Ovary (tissue), 9 donors: ENCODE data around the gene ZMYM4. TPM values are rescaled to one million over a fixed set of nuclear protein-coding genes. Genes with fewer than 3 reads are reported as not detected.

Experiments
- DNase-seq, 5 donors: peaks; one replicate each; pipeline ENCODE4 v3.0.0-alpha.2; 2019 to 2020
- H3K27ac ChIP-seq, 2 donors: fragments of 200-600 bp; one replicate each; pipeline versions ENCODE4 v1.5.1 to v1.8.0; 2019 to 2022
- H3K27me3 ChIP-seq: fragments of 200-600 bp; one replicate; pipeline ENCODE4 v1.8.0; 2022
- H3K36me3 ChIP-seq: fragments of 200-600 bp; sonication (generic); one replicate; pipeline ENCODE4 v1.5.1; 2019
- H3K4me1 ChIP-seq: one replicate; pipeline ENCODE4 v1.8.1; 2013; ENCODE audit warnings: mild to moderate bottlenecking, moderate library complexity; ENCODE audit not compliant: insufficient read depth
- H3K4me3 ChIP-seq: fragments of 200-600 bp; sonication (generic); one replicate; pipeline ENCODE4 v1.5.1; 2017
- H3K9me3 ChIP-seq, 2 donors: fragments of 200-600 bp in 1 of 2; sonication (generic) in 1 of 2; one replicate each; pipeline versions ENCODE4 v1.5.1 to v1.8.1; 2013 to 2019; ENCODE audit warnings: mild to moderate bottlenecking in 1 of 2, moderate library complexity in 1 of 2
- CTCF ChIP-seq, 3 donors: fragments of 450-650 bp in 2 of 3; fragments of 200-600 bp in 1 of 3; IDR thresholded peaks; one replicate each; pipeline versions ENCODE4 v1.5.1 to v1.8.0; 2016 to 2022; ENCODE audit warnings: antibody characterized with exemption in 3 of 3, mild to moderate bottlenecking in 1 of 3
- EP300 ChIP-seq: sonication (generic); formaldehyde crosslinking; IDR thresholded peaks from one replicate; pipeline ENCODE4 v1.6.1; 2017; ENCODE audit warnings: antibody characterized with exemption
- POLR2A ChIP-seq: fragments of 450-650 bp; IDR thresholded peaks from one replicate; pipeline ENCODE4 v1.6.1; 2017; ENCODE audit warnings: antibody characterized with exemption, mild to moderate bottlenecking, moderate library complexity
- WGBS, 3 donors: extraction: QIAGEN DNeasy Blood & Tissue Kit in 1 of 3; methylation state at CpG; one replicate each; pipeline versions ENCODE4 v1.1.5 to v1.1.7; 2013 to 2017; 5-methylcytosine and 5-hydroxymethylcytosine counted together
- intact Hi-C, 4 donors: fragments of 100-400 bp; cut with DNase I; formaldehyde crosslinking; loops; one replicate each; pipeline versions ENCODE4 v1.11.0 to v1.15.1; 2022 to 2023
- polyA plus RNA-seq, 2 donors: library from polyadenylated mRNA; stranded (reverse); fragments of 200-250 nt in 1 of 2; fragments of 350-450 nt in 1 of 2; fragmentation: Illumina TruSeq in 1 of 2; extraction: RNeasy Lipid Tissue Mini Kit (QIAGEN cat#74804) in 1 of 2; gene quantifications; one replicate each; pipeline ENCODE4 v1.2.3, GENCODE V29; 2013 to 2014
- total RNA-seq, 7 donors: library from RNA; depleted of rRNA in 2 of 7; stranded (reverse); fragments of >200 nt in 2 of 7; fragmentation: NEBNext Ultra II Directional in 3 of 7; extraction: Animal tissue kit (Norgen Biotek cat#: 25700) in 3 of 7; gene quantifications; one replicate each; pipeline versions ENCODE4 v1.1.0 to v1.2.4, GENCODE V29; 2016 to 2023
- donor health status: DM: no; HTN: no; CAD: no; lungs with moderate emphysema.
- donor health status: DM: no; HTN: no; CAD: no.
- donor health status: Bipolar disorder and iron deficiency.
- donor health status: DM: yes; HTN: yes; CAD: no.
- donor health status: DM: no; HTN: no; CAD: no.
- donor health status: DM: yes; HTN: yes; CAD: no.

Gene ZMYM4
- total and polyA plus RNA-seq, 9 donors: 15.9 to 77.2 (median 52.2) TPM

- H3K4me1 ChIP-seq: no peaks in the 10 kb centered on the region
- no peak overlapping the region for H3K4me3 ChIP-seq
- H3K36me3 ChIP-seq: no peaks in the 10 kb centered on the region
- H3K9me3 ChIP-seq: no peaks in the 10 kb centered on the region
- no peak overlapping the region for H3K27ac ChIP-seq
- WGBS, 3 donors: 90 to 93% (median 91%) methylated on average over 7 of the region's 7 CpGs
- TF ChIP-seq EP300: no peak
- no peak for TF ChIP-seq POLR2A
- no peak for TF ChIP-seq CTCF (IDR thresholded peaks at IDR 0.05)
- intact Hi-C loops: no loop called here
- H3K27me3 ChIP-seq: no peaks in the 10 kb centered on the region
- no peak for DNase-seq
Measured at GRCh38 chr1:35386290-35386689, 117.8 kb downstream of the ZMYM4 start.

- no peak overlapping the region for H3K27ac ChIP-seq
- TF ChIP-seq POLR2A: no peak
- no peak for TF ChIP-seq EP300
- no peak for TF ChIP-seq CTCF (IDR thresholded peaks at IDR 0.05)
- intact Hi-C loops: no loop called here
- no peak overlapping the region for H3K4me3 ChIP-seq
- WGBS, 3 donors: 37 to 57% (median 47%) methylated on average over 6 of the region's 6 CpGs
- H3K4me1 ChIP-seq: no peaks in the 10 kb centered on the region
- DNase-seq: no peak
- no peaks in the 10 kb centered on the region for H3K36me3 ChIP-seq
- H3K27me3 ChIP-seq: no peaks in the 10 kb centered on the region
- H3K9me3 ChIP-seq: no peaks in the 10 kb centered on the region
Measured at GRCh38 chr1:35386959-35387358, 118.5 kb downstream of the ZMYM4 start.

- intact Hi-C loops: no loop called here
- Histone ChIP-seq H3K36me3 (no peaks in the 10 kb centered on the region), H3K9me3 (no peaks in the 10 kb centered on the region), H3K4me3 (no peak overlapping the region), H3K27me3 (no peaks in the 10 kb centered on the region), H3K27ac (no peak overlapping the region), H3K4me1 (no peaks in the 10 kb centered on the region)
- whole genome bisulfite sequencing, 3 donors: 75 to 87% (median 79%) methylated on average over 10 of the region's 10 CpGs
- TF ChIP-seq EP300 (no peak), POLR2A (no peak), CTCF (IDR thresholded peaks at IDR 0.05) (no peak)
- no peak for DNase-seq
Measured at GRCh38 chr1:35390600-35391494, 122.3 kb downstream of the ZMYM4 start.

- Histone ChIP-seq H3K4me1 (no peaks in the 10 kb centered on the region), H3K9me3 (no peaks in the 10 kb centered on the region), H3K36me3 (no peaks in the 10 kb centered on the region), H3K27ac (no peak overlapping the region), H3K27me3 (no peaks in the 10 kb centered on the region), H3K4me3 (no peak overlapping the region)
- 82 to 95% (median 90%) methylated on average over 2 of the region's 2 CpGs for WGBS, 3 donors
- no peak for DNase-seq
- intact Hi-C loops: no loop called here
- TF ChIP-seq EP300 (no peak), POLR2A (no peak), CTCF (IDR thresholded peaks at IDR 0.05) (no peak)
Measured at GRCh38 chr1:35394386-35394785, 125.9 kb downstream of the ZMYM4 start.
